AG04450 (cell line): ENCODE data around the gene NACC1. TPM values are rescaled to one million over a fixed set of nuclear protein-coding genes. Genes with fewer than 3 reads are reported as not detected.

Experiments
- CTCF ChIA-PET: fragments of 300-600, 350-600 bp; formaldehyde crosslinking; extraction: SDS; loops from one replicate; lab custom pipeline; 2022; ENCODE audit warnings: antibody characterized with exemption, inconsistent platforms; lab: Charles Lee
- POLR2A ChIA-PET: fragments of 350-600 bp; formaldehyde crosslinking; extraction: SDS; loops from one replicate; lab custom pipeline; 2021; ENCODE audit warnings: antibody characterized with exemption, inconsistent platforms; lab: Yijun Ruan, JAX
- DNase-seq: peaks from one replicate; pipeline ENCODE4 v3.0.0-alpha.2; 2011; ENCODE audit warnings: low read depth, low spot score
- H3K27ac ChIP-seq: one replicate; pipeline ENCODE4 v1.5.1; 2012; ENCODE audit warnings: low read depth, low read length, control low read depth
- H3K27me3 ChIP-seq: one replicate; pipeline ENCODE4 v1.6.0; 2012; ENCODE audit warnings: low read length; ENCODE audit not compliant: control insufficient read depth, insufficient read depth
- H3K4me3 ChIP-seq: 2 replicates; pipeline ENCODE4 v1.5.1; 2011; ENCODE audit warnings: mild to moderate bottlenecking, low read depth, low read length, control low read depth
- H3K9me3 ChIP-seq: 2 replicates; pipeline ENCODE4 v1.5.1; 2012; ENCODE audit warnings: low read length; ENCODE audit not compliant: control insufficient read depth, insufficient read depth
- CTCF ChIP-seq: IDR thresholded peaks from 2 replicates; pipeline ENCODE4 v1.5.1; 2011; ENCODE audit warnings: low read depth, low read length, control low read depth, inconsistent platforms
- polyA minus RNA-seq: library from RNA; depleted of rRNA, polyadenylated mRNA; stranded (reverse); fragments of >200 nt; gene quantifications from 2 replicates; pipeline ENCODE4 v1.2.3, GENCODE V29; 2011; rRNA and poly(A)+ RNA removed
- polyA plus RNA-seq: library from polyadenylated mRNA; depleted of rRNA; stranded (reverse); fragments of >200 nt; gene quantifications from 2 replicates; pipeline ENCODE4 v1.2.3, GENCODE V29; 2011; rRNA removed

The NACC1 gene
- 43.4 and 76.4 TPM in 2 replicates for polyA plus RNA-seq
- polyA minus RNA-seq, result 38.2 and 51.8 TPM in 2 replicates

GRCh38 chr19:13117772-13118423, at the start of gene NACC1:
Gene NACC1 (plus strand): TSS chr19:13118264. CDS start chr19:13135208, 16,944 bp downstream.
- POLR2A ChIA-PET, result interaction anchor here (0.9 to 4.3 kb wide), 4 partner anchors 32 to 63 kb away, joined by 3 to 16 read pairs (median 8); partner anchors contain the start of genes IER2 and STX10
- CTCF ChIA-PET, result interaction anchor here (0.6 to 1.4 kb wide), 4 partner anchors 17 to 152 kb away, joined by 3 to 12 read pairs (median 5); no protein-coding TSS in a partner anchor
- H3K27me3 ChIP-seq, result no peaks in the 10 kb centered on the region
- H3K9me3 ChIP-seq, result peaks cover 4% of the 10 kb centered on the region; the same call in 1 of the 2 replicates
- H3K4me3 ChIP-seq, result peak within 1 kb of the TSS; percentile 98
- no peak for DNase-seq
- H3K27ac ChIP-seq, result peak within 1 kb of the TSS; percentile 61
- TF ChIP-seq CTCF, result no peak

GRCh38 chr19:13069415-13070359, 48.4 kb upstream of the NACC1 start:
- POLR2A ChIA-PET, result interaction anchor here (0.6 to 1.1 kb wide), 2 partner anchors 44 to 47 kb away, joined by 3 read pairs; no protein-coding TSS in a partner anchor
- CTCF ChIA-PET, result interaction anchor here (1.9 to 2.6 kb wide), 2 partner anchors 9 to 36 kb away, joined by 6 to 28 read pairs; no protein-coding TSS in a partner anchor
- no peak for TF ChIP-seq CTCF

GRCh38 chr19:13070425-13071140, 47.5 kb upstream of the NACC1 start:
- DNase-seq, result no peak
- TF ChIP-seq CTCF, result no peak
- no peak overlapping the region for H3K4me3 ChIP-seq
- no peak overlapping the region for H3K27ac ChIP-seq
- CTCF ChIA-PET, result interaction anchor here (1.0 to 2.6 kb wide), 3 partner anchors 10 to 37 kb away, joined by 3 to 28 read pairs (median 6); no protein-coding TSS in a partner anchor
- no peaks in the 10 kb centered on the region for H3K27me3 ChIP-seq
- H3K9me3 ChIP-seq, result no peaks in the 10 kb centered on the region
- POLR2A ChIA-PET, result interaction anchor here (1.1 kb wide), 1 partner anchor 45 kb away, joined by 3 read pairs; no protein-coding TSS in a partner anchor

More at GRCh38 chr19:13069415-13070359, 48.4 kb upstream of the NACC1 start:
- no peak for DNase-seq
- Histone ChIP-seq H3K27ac (no peak overlapping the region), H3K9me3 (no peaks in the 10 kb centered on the region), H3K27me3 (no peaks in the 10 kb centered on the region), H3K4me3 (no peak overlapping the region)

GRCh38 chr19:13071444-13072187, 46.4 kb upstream of the NACC1 start:
- H3K27me3 ChIP-seq, result no peaks in the 10 kb centered on the region
- CTCF ChIA-PET, result interaction anchor here (1.0 to 2.6 kb wide), 2 partner anchors 11 to 22 kb away, joined by 3 to 28 read pairs; no protein-coding TSS in a partner anchor
- no peaks in the 10 kb centered on the region for H3K9me3 ChIP-seq
- H3K4me3 ChIP-seq, result no peak overlapping the region
- H3K27ac ChIP-seq, result no peak overlapping the region
- DNase-seq, result no peak
- POLR2A ChIA-PET, result interaction anchor here (0.6 kb wide), 1 partner anchor 37 kb away, joined by 3 read pairs; no protein-coding TSS in a partner anchor
- no peak for TF ChIP-seq CTCF
